Common myeloid progenitor, CD34-positive (primary cell): ENCODE results near the gene TRUB2.

ENCODE experiments used
- CTCF ChIA-PET: fragments of 350-600 bp; sonication (Branson Sonifier 250); formaldehyde crosslinking; loops from one replicate; lab custom pipeline; 2021; ENCODE audit warnings: antibody characterized with exemption; lab: Charles Lee
- POLR2A ChIA-PET: fragments of 350-600 bp; sonication (Branson Sonifier 250); formaldehyde crosslinking; loops from one replicate; lab custom pipeline; 2021; ENCODE audit warnings: antibody characterized with exemption; lab: Charles Lee
- DNase-seq, 3 donors: peaks; one replicate each; pipeline versions ENCODE4 v3.0.0 to v3.0.0-alpha.2; 2013
- H3K27ac ChIP-seq, 2 experiments: 1 replicate in 1 of 2; 2 replicates in 1 of 2; pipeline ENCODE4 v1.7.0; 2013; ENCODE audit warnings: inconsistent platforms in 2 of 2, low read length in 2 of 2, mild to moderate bottlenecking in 2 of 2, low read depth in 1 of 2, moderate library complexity in 1 of 2; ENCODE audit not compliant: severe bottlenecking in 2 of 2, insufficient read depth in 1 of 2, poor library complexity in 1 of 2
- H3K27me3 ChIP-seq, 5 experiments: replicated peaks in 2 of 5; 1 replicate in 3 of 5; 2 replicates in 2 of 5; pipeline versions ENCODE4 v1.6.1 to v1.7.0; 2013; ENCODE audit warnings: low read length in 4 of 5, mild to moderate bottlenecking in 2 of 5, moderate library complexity in 2 of 5, inconsistent platforms in 1 of 5; ENCODE audit not compliant: insufficient read depth in 5 of 5, control insufficient read depth in 4 of 5
- H3K36me3 ChIP-seq, 4 experiments: 1 replicate in 2 of 4; 2 replicates in 2 of 4; pipeline versions ENCODE4 v1.6.1 to v1.7.0; 2013; ENCODE audit warnings: low read length in 3 of 4, control low read depth in 1 of 4, mild to moderate bottlenecking in 1 of 4; ENCODE audit not compliant: control insufficient read depth in 4 of 4, insufficient read depth in 4 of 4
- H3K4me1 ChIP-seq, 4 experiments: 1 replicate in 3 of 4; 2 replicates in 1 of 4; pipeline versions ENCODE4 v1.6.1 to v1.7.1; 2013; ENCODE audit warnings: low read length in 3 of 4, mild to moderate bottlenecking in 3 of 4, control low read depth in 1 of 4, inconsistent platforms in 1 of 4, moderate library complexity in 1 of 4; ENCODE audit not compliant: control insufficient read depth in 4 of 4, insufficient read depth in 4 of 4; ENCODE audit errors: control extremely low read depth in 1 of 4
- H3K4me3 ChIP-seq, 7 experiments: 1 replicate in 4 of 7; 2 replicates in 3 of 7; pipeline versions ENCODE4 v1.5.1 to v1.7.0; 2013; ENCODE audit warnings: mild to moderate bottlenecking in 7 of 7, low read length in 6 of 7, moderate library complexity in 6 of 7, inconsistent platforms in 2 of 7, low read depth in 2 of 7, control low read depth in 1 of 7; ENCODE audit not compliant: insufficient read depth in 4 of 7, control insufficient read depth in 1 of 7; ENCODE audit errors: extremely low read depth in 1 of 7
- H3K9me3 ChIP-seq, 5 experiments: 1 replicate in 4 of 5; 2 replicates in 1 of 5; pipeline versions ENCODE4 v1.6.1 to v1.7.1; 2013; ENCODE audit warnings: low read length in 4 of 5, mild to moderate bottlenecking in 2 of 5, inconsistent platforms in 1 of 5, low read depth in 1 of 5, moderate library complexity in 1 of 5; ENCODE audit not compliant: control insufficient read depth in 4 of 5, insufficient read depth in 2 of 5; ENCODE audit errors: control extremely low read depth in 1 of 5
- WGBS: methylation state at CpG from one replicate; pipeline ENCODE4 v1.1.5; 2013; ENCODE audit not compliant: insufficient coverage; 5-methylcytosine and 5-hydroxymethylcytosine counted together

TRUB2 gene

GRCh38 chr9:128337936-128338335 is 15.7 kb upstream of the TRUB2 start:
- ChIA-PET POLR2A (no interaction called here), CTCF (no interaction called here)
- H3K27me3 ChIP-seq: no peaks in the 10 kb centered on the region
- H3K27ac ChIP-seq: no peak overlapping the region
- no peak for DNase-seq
- H3K4me1 ChIP-seq: peaks cover 3 to 12% (median 11%) of the 10 kb centered on the region in 4 experiments
- no peak overlapping the region for H3K4me3 ChIP-seq
- WGBS: 100% methylated on average over 6 of the region's 7 CpGs
- H3K36me3 ChIP-seq: peaks cover 0 to 24% (median 9%) of the 10 kb centered on the region in 4 experiments
- no peaks in the 10 kb centered on the region for H3K9me3 ChIP-seq

- ChIA-PET CTCF (interaction anchor here (0.8 to 1.3 kb wide), 3 partner anchors 11 to 84 kb away, joined by 3 to 5 read pairs (median 3); no protein-coding TSS in a partner anchor), POLR2A (no interaction called here)
- WGBS: 100% methylated on average over 2 of the region's 2 CpGs
Measured at GRCh38 chr9:128335914-128336313, 13.7 kb upstream of the TRUB2 start.

GRCh38 chr9:128335161-128335560 is 12.9 kb upstream of the TRUB2 start:
- H3K36me3 ChIP-seq: peaks cover 0 to 32% (median 15%) of the 10 kb centered on the region in 4 experiments
- no peaks in the 10 kb centered on the region for H3K27me3 ChIP-seq
- ChIA-PET CTCF (interaction anchor here (1.2 kb wide), 1 partner anchor 32 kb away, joined by 3 read pairs; no protein-coding TSS in a partner anchor), POLR2A (no interaction called here)
- DNase-seq: no peak
- H3K4me1 ChIP-seq: peaks cover 0 to 2% (median 1%) of the 10 kb centered on the region in 4 experiments
- H3K4me3 ChIP-seq: no peak overlapping the region
- 97% methylated on average over 6 of the region's 7 CpGs for WGBS
- no peaks in the 10 kb centered on the region for H3K9me3 ChIP-seq
- no peak overlapping the region for H3K27ac ChIP-seq

More at GRCh38 chr9:128335914-128336313, 13.7 kb upstream of the TRUB2 start:
- peaks cover 0 to 32% (median 15%) of the 10 kb centered on the region in 4 experiments for H3K36me3 ChIP-seq
- H3K9me3 ChIP-seq: no peaks in the 10 kb centered on the region
- no peak for DNase-seq
- no peak overlapping the region for H3K4me3 ChIP-seq
- H3K27me3 ChIP-seq: no peaks in the 10 kb centered on the region
- peaks cover under 1 to 6% (median 4%) of the 10 kb centered on the region in 4 experiments for H3K4me1 ChIP-seq
- no peak overlapping the region for H3K27ac ChIP-seq

- H3K27ac ChIP-seq: no peak overlapping the region
- ChIA-PET POLR2A (no interaction called here), CTCF (interaction anchor here (1.6 kb wide), 1 partner anchor 74 kb away, joined by 3 read pairs; no protein-coding TSS in a partner anchor)
- no peak for DNase-seq
- H3K4me3 ChIP-seq: no peak overlapping the region
- peaks cover 0 to 38% (median 18%) of the 10 kb centered on the region in 4 experiments for H3K36me3 ChIP-seq
- no peaks in the 10 kb centered on the region for H3K4me1 ChIP-seq
- 98% methylated on average over 6 of the region's 11 CpGs for WGBS
- no peaks in the 10 kb centered on the region for H3K27me3 ChIP-seq
- no peaks in the 10 kb centered on the region for H3K9me3 ChIP-seq
Measured at GRCh38 chr9:128333451-128333869, 11.2 kb upstream of the TRUB2 start.

GRCh38 chr9:128325629-128326028 is 3.4 kb upstream of the TRUB2 start:
- H3K4me3 ChIP-seq: no peak overlapping the region
- peaks cover 13 to 22% (median 18%) of the 10 kb centered on the region in 4 experiments for H3K4me1 ChIP-seq
- 97% methylated on average over 12 of the region's 13 CpGs for WGBS
- no peaks in the 10 kb centered on the region for H3K9me3 ChIP-seq
- no peak overlapping the region for H3K27ac ChIP-seq
- H3K27me3 ChIP-seq: no peaks in the 10 kb centered on the region
- H3K36me3 ChIP-seq: peaks cover 0 to 36% (median 22%) of the 10 kb centered on the region in 4 experiments
- DNase-seq: no peak
- ChIA-PET POLR2A (no interaction called here), CTCF (interaction anchor here (1.0 to 1.5 kb wide), 4 partner anchors 11 to 94 kb away, joined by 4 to 5 read pairs (median 4); partner anchors contain the start of gene CERCAM)

GRCh38 chr9:128324401-128324800 is 2.2 kb upstream of the TRUB2 start:
- no CpG with 5 or more reads among the region's 1 CpG for WGBS
- Histone ChIP-seq H3K27ac (peak overlapping the region in 1 of 2 experiments; percentile 94), H3K27me3 (no peaks in the 10 kb centered on the region), H3K9me3 (no peaks in the 10 kb centered on the region), H3K36me3 (peaks cover 0 to 36% (median 22%) of the 10 kb centered on the region in 4 experiments), H3K4me1 (peaks cover 13 to 22% (median 18%) of the 10 kb centered on the region in 4 experiments), H3K4me3 (no peak overlapping the region)
- ChIA-PET POLR2A (no interaction called here), CTCF (interaction anchor here (0.7 to 1.5 kb wide), 4 partner anchors 12 to 96 kb away, joined by 3 to 5 read pairs (median 4); partner anchors contain the start of gene CERCAM)
- no peak for DNase-seq

GRCh38 chr9:128323791-128324190 is 1.5 kb upstream of the TRUB2 start:
- H3K27me3 ChIP-seq: no peaks in the 10 kb centered on the region
- H3K4me1 ChIP-seq: peaks cover 13 to 22% (median 18%) of the 10 kb centered on the region in 4 experiments
- POLR2A ChIA-PET: no interaction called here
- 94% methylated on average over 6 of the region's 12 CpGs for WGBS
- H3K4me3 ChIP-seq: peak overlapping the region in 4 of 7 experiments; percentile 84 to 99 (median 96)
- peaks cover 0 to 37% (median 21%) of the 10 kb centered on the region in 4 experiments for H3K36me3 ChIP-seq
- peak overlapping the region; percentile 22 to 94 for H3K27ac ChIP-seq
- CTCF ChIA-PET: no interaction called here
- H3K9me3 ChIP-seq: no peaks in the 10 kb centered on the region
- no peak for DNase-seq
